HG03575 (cell line): ENCODE data around the gene ZNF561.
"Not testable (repeated sequence)": the region's sequence is repeated elsewhere in the genome, so short reads cannot be mapped to it uniquely, and the experiment has no call there.

Source experiments
- ATAC-seq: cut with Tn5 transposase; IDR thresholded peaks from one replicate; pipeline ENCODE4 v1.9.1; 2021; ENCODE audit not compliant: unreplicated experiment, insufficient number of reproducible peaks, low FRiP score; ENCODE audit errors: extremely low read depth

ZNF561 gene

DNA sequence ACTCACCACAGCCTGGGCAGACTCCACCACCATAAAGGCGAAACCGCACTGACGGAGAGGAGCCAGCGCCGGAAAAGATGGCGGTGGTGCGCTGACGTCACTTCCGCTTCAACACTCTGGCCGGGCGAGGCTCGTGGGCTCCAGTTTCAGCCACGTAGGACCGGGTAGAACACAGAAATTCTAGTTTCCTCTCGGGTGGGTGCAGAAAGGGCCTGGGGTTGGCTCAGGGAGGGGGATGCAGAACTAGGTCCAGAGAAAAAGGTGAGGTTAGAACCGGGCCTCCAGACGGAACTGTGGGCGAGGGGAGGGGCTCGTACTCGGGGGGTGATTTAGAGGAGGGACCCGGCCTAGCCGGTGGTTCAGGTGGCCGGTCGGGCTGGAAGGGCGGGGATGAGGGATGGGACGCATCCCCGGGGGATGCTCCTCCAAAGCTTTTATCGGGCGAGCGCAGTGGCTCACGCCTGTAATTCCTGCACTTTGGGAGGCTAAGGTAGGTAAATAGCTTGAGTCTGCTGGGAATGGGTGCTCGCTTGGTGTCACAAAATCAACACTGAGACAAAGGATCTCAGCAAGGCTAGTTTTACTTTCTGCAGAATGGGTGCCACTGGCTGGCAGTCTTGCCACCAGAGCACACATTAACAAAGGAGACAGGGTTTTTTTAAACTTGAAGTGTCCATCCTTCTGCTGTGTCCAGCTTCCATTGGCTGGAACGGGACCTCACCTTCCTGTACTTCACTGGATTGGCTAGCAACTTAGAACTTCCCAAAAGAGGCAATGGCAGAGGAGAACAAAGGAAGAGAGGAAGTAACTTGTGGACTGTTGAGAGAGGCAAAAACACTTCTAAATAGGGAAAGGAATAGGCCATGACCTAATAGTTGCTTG lies at the start of gene ZNF561:
TSS of gene ZNF561 (minus strand) at position 77 of the 882 bp plus-strand sequence. CDS start 1,776 bp downstream, outside the sequence.
- ATAC-seq, result no peak

DNA sequence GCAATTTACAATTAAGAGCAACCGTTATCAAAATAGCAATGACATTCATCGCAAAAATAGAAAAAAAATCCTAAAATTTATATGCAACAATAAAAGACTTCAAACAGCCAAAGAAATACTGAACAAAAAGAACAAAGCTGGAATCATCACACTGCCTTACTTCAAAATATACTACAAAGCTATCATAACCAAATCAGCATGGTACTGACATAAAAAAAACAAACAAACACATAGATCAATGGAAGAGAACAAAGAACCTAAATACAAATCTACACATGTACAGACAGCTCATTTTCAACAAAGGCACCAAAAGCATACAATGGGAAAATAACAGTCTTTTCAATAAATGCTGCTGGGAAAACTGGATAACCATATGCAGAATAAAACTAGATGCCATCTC lies 47.5 kb upstream of the ZNF561 start:
- ATAC-seq, result no peak

DNA sequence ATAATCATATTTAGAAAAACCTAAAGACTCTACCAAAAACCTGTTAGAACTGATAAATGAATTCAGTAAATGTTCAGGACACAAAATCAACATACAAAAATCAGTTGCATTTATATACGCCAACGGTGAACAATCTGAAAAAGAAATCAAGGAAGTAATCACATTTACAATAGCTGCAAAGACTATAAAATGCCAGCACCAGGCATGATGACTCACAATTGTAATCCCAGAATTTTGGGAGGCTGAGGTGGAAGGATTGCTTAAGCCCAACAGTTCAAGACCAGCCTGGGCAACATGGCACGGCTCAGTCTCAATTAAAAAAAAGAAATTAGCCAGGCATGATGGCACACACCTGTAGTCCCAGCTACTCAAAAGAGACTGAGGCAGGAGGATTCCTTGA lies 46.9 kb upstream of the ZNF561 start:
- no peak for ATAC-seq

DNA sequence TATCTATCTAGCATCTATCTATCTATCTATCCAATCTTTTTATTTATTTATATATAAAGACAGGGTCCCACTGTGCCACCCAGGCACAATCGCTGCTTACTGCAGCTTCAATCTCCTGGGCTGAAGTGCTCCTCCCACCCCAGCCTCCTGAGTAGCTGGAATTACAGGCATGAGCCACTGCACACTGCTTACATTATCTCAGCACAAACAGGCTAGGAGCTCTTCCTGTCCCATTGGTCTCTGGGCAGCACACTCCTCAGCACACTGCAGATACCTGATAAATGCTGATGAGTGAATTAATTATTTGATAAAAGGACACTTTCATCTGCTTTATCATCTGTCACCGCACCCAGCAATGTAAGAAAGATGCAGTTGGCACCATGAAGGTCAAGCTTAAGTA lies 37.7 kb upstream of the ZNF561 start:
- no peak for ATAC-seq

DNA sequence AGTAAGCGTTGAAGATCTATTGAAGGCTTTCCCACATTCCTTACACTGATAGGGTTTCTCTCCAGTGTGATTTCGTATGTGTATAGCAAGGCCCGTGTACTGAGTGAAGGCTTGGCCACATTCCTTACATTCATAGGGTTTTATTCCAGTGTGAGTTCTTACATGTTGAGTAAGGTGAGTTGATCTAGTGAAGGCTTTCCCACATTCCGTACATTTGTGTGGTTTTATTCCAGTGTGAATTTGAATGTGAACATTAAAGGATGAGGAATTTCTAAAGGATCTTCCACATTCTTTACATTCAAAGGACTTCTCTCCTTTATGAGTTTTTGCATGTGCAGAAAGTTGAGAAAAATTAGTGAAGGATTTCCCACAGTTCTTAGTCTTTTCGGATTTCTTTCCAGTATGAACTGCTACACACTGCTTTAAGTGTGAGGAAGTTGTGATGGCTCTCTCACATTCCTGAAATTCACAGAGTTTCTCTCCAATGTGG lies 32.1 kb upstream of the ZNF561 start:
- ATAC-seq, result not testable (repeated sequence)

DNA sequence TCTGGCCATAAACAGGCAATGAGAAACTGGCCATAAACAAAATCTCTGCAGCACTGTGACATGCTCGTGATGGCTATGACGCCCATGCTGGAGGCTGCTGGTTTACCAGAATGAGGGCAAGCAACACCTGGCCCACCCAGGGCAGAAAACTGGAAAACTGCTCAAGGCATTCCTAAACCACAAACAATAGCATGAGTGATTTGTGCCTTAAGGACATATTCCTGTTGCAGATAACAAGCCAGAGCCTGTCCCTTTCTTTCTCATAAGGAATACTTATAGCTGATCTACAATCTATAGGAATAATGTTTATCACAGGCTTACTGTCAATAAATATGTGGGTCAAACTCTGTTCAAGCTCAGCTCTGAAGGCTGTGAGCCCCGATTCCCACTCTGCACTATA lies 30.4 kb upstream of the ZNF561 start:
- not testable (repeated sequence) for ATAC-seq

DNA sequence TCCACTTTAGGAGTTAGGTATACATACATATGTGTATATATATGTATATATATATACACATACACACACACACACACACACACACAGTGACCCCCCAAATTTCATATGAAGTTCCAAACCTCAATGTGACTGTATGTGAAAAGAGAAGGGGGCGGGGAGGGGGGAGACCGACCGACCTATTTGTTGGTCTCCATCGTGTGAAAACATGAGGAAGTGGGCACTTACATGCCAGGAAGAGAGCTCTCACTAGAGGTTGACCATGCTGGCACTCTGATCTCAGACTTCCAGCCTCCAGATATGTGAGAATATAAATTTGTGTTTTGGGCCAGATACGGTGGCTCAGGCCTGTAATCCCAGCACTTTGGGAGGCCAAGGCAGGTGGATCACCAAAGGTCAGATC lies 29.3 kb upstream of the ZNF561 start:
- ATAC-seq, result no peak

DNA sequence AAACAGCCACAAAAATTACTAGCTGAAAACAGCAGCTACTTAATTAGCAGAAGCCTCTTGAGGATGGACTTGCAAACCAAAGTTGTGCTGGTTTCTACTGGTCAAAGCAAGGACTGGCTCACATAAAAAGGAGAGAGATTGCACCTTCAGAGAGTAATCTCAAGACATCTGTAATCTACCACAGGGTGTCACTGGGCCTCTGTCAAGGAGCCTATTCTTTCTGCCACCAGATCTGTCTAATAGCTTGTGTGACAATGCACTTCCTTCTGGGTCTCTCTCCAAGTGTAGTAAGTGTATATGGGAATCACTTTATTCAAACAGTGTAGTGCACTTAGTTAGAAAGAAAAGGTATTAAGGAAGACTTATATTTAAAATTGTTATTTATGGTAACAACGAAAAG lies 24.4 kb upstream of the ZNF561 start:
- no peak for ATAC-seq

DNA sequence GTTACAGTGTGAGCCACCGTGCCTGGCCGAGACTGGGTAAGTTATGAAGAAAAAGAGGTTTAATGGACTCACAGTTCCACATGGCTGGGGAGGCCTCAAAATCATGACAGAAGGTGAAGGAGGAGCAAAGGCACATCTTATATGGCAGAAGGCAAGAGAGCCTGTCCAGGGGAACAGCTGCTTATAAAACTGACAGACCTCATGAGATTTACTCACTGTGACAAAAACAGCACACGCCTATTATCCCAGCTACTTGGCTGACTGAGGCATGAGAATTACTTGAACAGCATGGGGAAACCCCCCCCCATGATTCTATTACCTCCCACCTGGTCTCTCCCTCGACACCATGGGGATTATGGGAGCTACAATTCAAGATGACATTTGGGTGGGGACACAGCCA lies 23.4 kb upstream of the ZNF561 start:
- no peak for ATAC-seq

DNA sequence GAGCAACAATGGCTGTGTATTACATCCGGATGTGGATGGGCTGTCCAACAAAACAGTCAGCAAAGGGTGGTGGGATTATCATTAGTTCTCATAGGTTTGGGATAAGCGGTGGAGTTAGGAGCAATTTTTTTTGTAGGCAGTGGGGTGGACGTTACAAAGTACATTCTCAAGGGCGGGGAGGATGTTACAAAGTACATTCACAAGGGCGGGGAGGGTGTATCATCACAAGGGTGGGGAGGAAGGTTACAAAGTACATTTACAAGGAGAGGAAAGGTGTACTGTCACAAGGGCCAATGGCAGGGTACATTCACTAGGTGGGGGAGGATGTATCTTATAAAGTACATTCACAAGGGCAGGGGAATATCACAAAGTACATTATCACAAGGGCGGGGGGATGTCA lies 20.8 kb upstream of the ZNF561 start:
- ATAC-seq, result no peak

DNA sequence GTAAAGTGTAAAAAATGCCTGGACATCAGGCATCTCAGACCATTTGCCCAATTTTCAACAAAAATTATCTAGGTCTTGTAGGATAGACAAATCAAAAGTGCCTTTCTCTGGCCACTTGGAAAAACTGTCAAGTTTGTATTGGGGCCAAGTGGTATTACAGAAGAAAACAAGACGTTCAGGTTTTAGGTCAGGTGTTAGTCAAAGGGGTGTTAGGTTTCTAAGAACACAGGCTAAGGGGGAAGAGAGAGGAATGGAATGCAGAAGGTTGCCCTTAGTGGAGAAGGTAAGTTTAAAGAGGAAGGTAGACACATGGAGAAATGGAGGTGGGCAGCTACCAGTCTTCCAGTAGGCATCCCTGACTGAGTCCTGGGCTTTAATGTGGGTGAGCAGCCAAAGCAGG lies 19.9 kb upstream of the ZNF561 start:
- ATAC-seq, result no peak

DNA sequence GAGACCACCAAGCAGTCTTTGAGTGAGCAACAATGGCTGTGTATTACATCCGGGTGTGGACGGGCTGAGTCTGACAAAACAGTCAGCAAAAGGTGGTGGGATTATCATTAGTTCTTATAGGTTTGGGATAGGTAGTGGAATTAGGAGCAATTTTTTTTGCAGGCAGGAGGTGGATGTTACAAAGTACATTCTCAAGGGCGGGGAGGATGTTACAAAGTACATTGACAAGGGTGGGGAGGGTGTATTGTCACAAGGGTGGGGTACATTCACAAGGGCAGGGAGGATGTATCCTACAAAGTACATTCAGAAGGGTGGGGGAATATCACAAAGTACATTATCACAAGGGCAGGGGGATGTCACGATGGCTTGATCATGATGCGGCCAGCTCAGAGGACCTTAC lies 15.0 kb upstream of the ZNF561 start:
- no peak for ATAC-seq

DNA sequence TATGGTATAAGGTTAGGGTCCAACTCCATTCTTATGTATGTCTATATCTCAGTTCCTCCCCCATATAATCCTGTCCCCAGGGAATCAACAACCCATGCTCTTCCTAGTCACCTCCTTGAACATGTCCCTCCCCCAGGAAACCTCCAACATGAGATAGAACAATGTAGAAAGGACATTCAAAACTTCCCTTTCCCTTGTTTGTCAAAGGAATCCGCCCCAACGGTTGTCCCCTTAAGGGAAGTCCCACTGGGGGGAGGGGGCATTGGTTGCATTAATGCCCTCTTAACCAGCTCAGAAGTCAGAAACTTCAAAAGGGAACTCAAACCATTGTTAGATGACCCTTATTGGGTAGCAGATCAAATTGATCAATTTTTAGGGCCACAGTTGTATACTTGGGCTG lies 6.8 kb upstream of the ZNF561 start:
- ATAC-seq, result no peak

DNA sequence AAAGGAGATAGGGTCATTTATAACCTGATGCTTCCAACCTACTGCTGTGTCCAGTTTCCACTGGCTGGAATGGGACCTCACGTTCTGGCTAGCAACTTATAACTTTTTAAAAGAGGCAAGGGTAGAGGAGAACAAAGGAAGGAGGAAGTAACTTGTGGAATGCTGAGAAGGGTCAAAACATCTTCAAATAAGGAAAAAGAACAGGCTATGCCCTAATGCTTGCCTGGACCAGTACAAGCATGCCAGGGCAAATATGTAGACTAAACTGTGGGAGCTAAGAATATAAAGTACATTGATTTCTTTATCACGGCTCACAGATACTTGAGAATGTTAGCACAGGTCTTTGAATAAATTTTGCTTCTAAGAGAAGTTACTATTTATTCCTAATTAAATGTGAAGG lies 1.5 kb upstream of the ZNF561 start:
- no peak for ATAC-seq

DNA sequence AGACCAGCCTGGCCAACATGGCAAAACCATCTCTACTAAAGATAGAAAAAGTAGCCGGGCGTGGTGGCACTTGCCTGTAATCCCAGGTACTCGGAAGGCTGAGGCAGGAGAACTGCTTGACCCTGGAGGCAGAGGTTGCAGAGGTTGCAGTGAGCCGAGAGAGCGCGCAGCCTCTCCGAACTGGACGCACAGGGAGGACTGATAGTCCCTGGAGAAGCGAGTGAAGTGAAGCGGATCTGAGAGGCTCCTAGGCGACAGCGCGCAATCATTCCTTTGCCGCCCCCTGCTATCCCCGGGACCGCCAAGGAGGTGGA lies 233 bp downstream of the ZNF561 start:
- no peak for ATAC-seq

DNA sequence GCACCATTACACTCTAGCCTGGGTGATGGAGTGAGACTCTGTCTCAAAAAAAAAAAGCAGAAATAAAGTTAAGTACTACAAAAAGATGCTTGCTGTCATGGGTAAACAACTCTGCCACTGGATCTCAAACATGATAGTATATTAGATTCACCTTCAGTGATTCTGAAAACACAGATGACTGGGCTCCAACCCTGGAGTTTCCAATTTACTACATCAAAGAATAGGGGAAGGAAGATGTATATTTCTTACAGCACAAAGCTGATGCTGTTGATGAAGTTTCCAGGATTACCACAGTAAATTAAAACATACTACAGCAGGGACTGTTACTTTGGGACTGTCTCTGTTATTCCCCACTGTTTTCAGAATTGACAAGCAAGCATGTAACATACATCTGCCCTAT lies 5.2 kb downstream of the ZNF561 start:
- ATAC-seq, result no peak

DNA sequence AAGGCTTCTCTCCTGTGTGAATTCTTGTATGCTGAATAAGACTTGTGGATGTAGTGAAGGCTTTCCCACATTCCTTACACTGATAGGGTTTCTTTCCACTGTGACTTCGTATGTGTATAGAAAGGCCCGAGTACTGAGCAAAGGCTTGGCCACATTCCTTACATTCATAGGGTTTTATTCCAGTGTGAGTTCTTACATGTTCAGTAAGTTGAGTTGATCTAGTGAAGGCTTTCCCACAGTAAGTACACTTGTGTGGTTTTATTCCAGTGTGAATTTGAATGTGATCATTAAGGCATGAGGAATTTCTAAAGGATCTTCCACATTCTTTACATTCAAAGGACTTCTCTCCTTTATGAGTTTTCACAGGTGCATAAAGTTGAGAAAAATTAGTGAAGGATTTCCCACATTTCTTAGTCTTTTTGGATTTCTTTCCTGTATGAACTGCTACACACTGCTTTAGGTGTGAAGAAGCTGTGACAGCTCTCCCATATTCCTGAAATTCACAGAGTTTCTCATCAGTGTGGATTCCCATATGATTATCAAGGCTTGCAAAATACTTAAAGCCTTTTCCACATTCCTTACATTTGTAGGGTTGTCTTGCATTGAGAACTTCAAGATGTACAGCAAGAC lies 10.4 kb downstream of the ZNF561 start:
- no peak for ATAC-seq

DNA sequence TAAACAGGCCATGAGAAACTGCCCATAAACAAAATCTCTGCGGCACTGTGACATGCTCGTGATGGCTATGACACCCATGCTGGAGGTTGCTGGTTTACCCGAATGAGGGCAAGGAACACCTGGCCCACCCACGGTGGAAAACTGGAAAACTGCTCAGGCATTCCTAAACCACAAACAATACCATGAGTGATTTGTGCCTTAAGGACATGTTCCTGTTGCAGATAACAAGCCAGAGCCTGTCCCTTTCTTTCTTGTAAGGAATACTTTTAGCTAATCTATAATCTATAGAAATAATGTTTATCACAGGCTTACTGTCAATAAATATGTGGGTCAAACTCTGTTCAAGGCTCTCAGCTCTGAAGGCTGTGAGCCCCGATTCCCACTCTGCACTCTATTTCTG lies 12.1 kb downstream of the ZNF561 start:
- no peak for ATAC-seq

DNA sequence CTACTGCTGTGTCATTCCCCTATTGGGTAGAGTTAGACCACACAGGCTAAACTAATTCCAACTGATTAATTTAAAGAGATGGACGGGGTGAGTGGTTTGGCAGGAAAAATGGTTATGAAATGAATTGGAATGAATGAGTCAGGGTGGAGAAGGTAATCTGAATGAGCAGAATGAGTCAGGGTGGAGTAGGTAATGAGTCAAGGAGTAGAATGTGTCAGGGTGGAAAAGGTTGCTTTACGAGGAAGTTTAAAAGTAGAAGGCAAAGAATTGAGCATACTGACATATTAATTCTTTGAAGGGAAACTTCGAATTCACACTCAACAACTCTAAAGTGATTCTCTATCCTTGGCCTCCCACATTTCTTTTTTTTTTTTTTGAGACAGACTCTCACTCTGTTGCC lies 24.0 kb downstream of the ZNF561 start:
- no peak for ATAC-seq

DNA sequence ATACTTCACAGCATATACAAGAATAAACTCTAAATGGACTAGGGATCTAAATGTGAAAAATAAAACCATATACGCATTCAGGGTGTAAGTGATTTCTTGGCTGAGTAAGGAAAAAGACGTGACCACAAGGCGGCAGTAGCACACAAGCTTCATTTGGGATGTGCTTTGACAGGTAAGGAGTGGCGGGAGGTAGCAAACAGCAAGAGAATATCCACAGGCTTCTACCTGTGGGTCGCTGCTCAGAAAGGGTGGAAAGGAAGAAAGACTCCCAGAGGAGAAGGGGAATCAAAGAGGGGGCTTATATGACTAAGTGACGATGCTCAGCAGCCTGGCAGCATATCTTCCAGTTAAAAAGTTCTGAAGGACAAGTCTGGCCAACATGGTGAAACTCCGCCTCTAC lies 34.3 kb downstream of the ZNF561 start:
- no peak for ATAC-seq
